ENCODE results near the gene SAV1.

GRCh38 chr14:50658203-50658602 lies 9.9 kb downstream of the SAV1 start:
- TF ChIP-seq CTCF (IDR thresholded peaks at IDR 0.05) (no peak), POLR2A (IDR thresholded peaks at IDR 0.05) (no peak), POLR2AphosphoS5 (IDR thresholded peaks at IDR 0.05) (no peak)
